ENCODE data around the gene VTI1A. TPM values are rescaled to one million over a fixed set of nuclear protein-coding genes. Genes with fewer than 3 reads are reported as not detected.
"Not testable (repeated sequence)": the region's sequence is repeated elsewhere in the genome, so short reads cannot be mapped to it uniquely, and the experiment has no call there.

VTI1A gene
- total and polyA plus RNA-seq, 2 experiments from 2014 or later: 20.4 to 39.8 TPM

DNA sequence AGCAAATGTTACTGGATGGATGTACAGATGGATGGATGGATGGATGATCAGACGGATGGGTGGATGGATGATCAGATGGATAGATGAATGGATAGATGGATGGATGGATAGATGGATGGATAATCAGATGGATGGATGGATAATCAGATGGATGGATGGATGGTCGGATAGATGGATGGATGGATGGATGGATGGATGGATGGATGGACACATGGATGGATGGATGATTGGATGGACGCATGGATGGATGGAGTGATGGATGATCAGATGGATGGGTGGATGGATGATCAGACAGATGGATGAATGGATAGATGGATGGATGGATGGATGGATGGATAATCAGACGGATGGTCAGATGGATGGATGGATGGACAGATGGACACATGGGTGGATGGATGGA lies 412.8 kb downstream of the VTI1A start:
- Histone ChIP-seq H3K9me3 (ENCODE audit: low read depth) (peaks cover 3% of the 10 kb centered on the region), H3K27ac (no peak overlapping the region), H3K36me3 (replicated peaks; ENCODE audit: insufficient read depth, low read depth) (no peaks in the 10 kb centered on the region), H3K9me2 (replicated peaks; ENCODE audit: insufficient read depth) (no peaks in the 10 kb centered on the region), H3K4me1 (ENCODE audit: insufficient read depth) (no peaks in the 10 kb centered on the region), H3K4me2 (no peak overlapping the region), H3K79me2 (no peaks in the 10 kb centered on the region), H2AFZ (no peak overlapping the region), H4K20me1 (ENCODE audit: insufficient read depth, poor library complexity, severe bottlenecking) (no peaks in the 10 kb centered on the region), H3K4me3 (no peak overlapping the region), H3K27me3 (no peaks in the 10 kb centered on the region)
- no peak for DNase-seq (ENCODE audit: low spot score)
- 95% methylated on average over 4 of the region's 4 CpGs for WGBS (ENCODE audit: low lambda C conversion rate, missing lambda C conversion rate)
- TF ChIP-seq EZH2 (IDR thresholded peaks at IDR 0.05; ENCODE audit: borderline replicate concordance): no peak
- no peak for TF ChIP-seq CTCF (IDR thresholded peaks at IDR 0.05; ENCODE audit: poor library complexity)
- no peak for TF ChIP-seq EZH2phosphoT487 (IDR thresholded peaks at IDR 0.05; ENCODE audit: low read depth, severe bottlenecking, unreplicated experiment)

DNA sequence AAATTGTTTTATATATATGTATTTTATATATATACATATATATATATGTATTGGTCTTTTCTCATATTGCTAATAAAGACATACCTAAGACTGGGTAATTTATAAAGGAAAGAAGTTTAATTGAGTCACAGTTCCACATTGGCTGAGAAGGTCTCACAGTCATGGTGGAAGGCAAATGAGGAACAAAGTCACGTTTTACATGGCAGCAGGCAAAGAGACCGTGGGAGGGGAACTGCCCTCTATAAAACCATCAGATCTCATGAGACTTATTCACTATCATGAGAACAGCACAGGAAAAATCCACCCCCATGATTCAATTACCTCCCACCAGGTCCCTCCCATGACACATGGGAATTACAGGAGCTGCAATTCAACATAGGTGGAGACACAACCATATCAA lies 416.4 kb downstream of the VTI1A start:
- not testable (repeated sequence) for H2AFZ ChIP-seq; H3K27me3 ChIP-seq; H3K4me1 ChIP-seq (ENCODE audit: insufficient read depth); H3K4me3 ChIP-seq; H3K4me2 ChIP-seq; H3K27ac ChIP-seq; H3K9me3 ChIP-seq (ENCODE audit: low read depth); H3K79me2 ChIP-seq; H4K20me1 ChIP-seq (ENCODE audit: insufficient read depth, poor library complexity, severe bottlenecking); H3K9me2 ChIP-seq (replicated peaks; ENCODE audit: insufficient read depth); H3K36me3 ChIP-seq (replicated peaks; ENCODE audit: insufficient read depth, low read depth); DNase-seq (ENCODE audit: low spot score)
- 98% methylated on average over 2 of the region's 2 CpGs for WGBS (ENCODE audit: low lambda C conversion rate, missing lambda C conversion rate)

Small RNA genes within 50 kb of the gene (microRNA-seq; reads per million reads assigned to microRNA genes)
- not detected for gene MIR4295

Small RNA genes within 50 kb of the gene (small RNA-seq; reads per million reads assigned to genes)
- gene AC022018.1: not detected
- gene MIR4295: not detected

Other genes with a start within 250 kb of the VTI1A start
- 0.08 and 0.10 TPM in 2 replicates for gene TECTB, start 163.8 kb upstream of the VTI1A start, total RNA-seq
- not detected in 2 replicates for gene TECTB, start 163.8 kb upstream of the VTI1A start, polyA plus RNA-seq
- gene ACSL5, start 73.1 kb upstream of the VTI1A start, total RNA-seq: 40.2 and 43.1 TPM in 2 replicates
- 22.2 and 22.7 TPM in 2 replicates for gene ACSL5, start 73.1 kb upstream of the VTI1A start, polyA plus RNA-seq
- gene ZDHHC6, start 301 bp upstream of the VTI1A start, total RNA-seq: 33.0 and 56.4 TPM in 2 replicates
- gene ZDHHC6, start 301 bp upstream of the VTI1A start, polyA plus RNA-seq: 31.7 and 44.2 TPM in 2 replicates